ENCODE data around the gene LETMD1.
"Not testable (repeated sequence)": the region's sequence is repeated elsewhere in the genome, so short reads cannot be mapped to it uniquely, and the experiment has no call there.

Gene LETMD1

DNA sequence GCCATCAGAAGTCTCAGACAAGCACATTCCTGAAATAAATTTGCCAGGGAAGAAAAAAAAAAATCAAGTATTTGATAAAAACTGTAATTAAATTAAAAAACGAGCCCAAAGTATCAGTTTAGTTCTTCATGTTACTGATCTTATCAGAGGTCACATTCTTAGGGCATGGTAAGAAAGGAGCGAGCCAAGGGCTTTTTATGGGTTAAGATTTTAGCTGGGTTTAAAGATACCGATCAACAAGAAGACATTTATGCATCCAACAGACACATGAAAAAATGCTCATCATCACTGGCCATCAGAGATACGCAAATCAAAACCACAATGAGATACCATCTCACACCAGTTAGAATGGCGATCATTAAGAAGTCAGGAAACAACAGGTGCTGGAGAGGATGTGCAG lies 30.2 kb downstream of the LETMD1 start:
- H3K4me3 Mint-ChIP-seq, H3K9me3 Mint-ChIP-seq, H3K27me3 Mint-ChIP-seq, ATAC-seq, DNase-seq, H3K27ac Mint-ChIP-seq: not testable (repeated sequence)
- H3K36me3 Mint-ChIP-seq (ENCODE audit: low read depth) = peaks cover 11% of the 10 kb centered on the region
- peaks cover 31% of the 10 kb centered on the region for H3K4me1 Mint-ChIP-seq

DNA sequence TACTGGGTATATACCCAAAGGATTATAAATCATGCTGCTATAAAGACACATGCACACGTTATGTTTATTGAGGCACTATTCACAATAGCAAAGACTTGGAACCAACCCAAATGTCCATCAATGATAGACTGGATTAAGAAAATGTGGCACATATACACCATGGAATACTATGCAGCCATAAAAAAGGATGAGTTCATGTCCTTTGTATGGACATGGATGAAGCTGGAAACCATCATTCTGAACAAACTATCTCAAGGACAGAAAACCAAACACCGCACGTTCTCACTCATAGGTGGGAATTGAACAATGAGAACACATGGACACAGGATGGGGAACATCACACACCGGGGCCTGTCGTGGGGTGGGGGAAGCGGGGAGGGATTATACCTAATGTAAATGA lies 30.7 kb downstream of the LETMD1 start:
- not testable (repeated sequence) for DNase-seq; H3K4me3 Mint-ChIP-seq; H3K36me3 Mint-ChIP-seq (ENCODE audit: low read depth); H3K27me3 Mint-ChIP-seq; H3K9me3 Mint-ChIP-seq; H3K27ac Mint-ChIP-seq; ATAC-seq
- peaks cover 35% of the 10 kb centered on the region for H3K4me1 Mint-ChIP-seq

DNA sequence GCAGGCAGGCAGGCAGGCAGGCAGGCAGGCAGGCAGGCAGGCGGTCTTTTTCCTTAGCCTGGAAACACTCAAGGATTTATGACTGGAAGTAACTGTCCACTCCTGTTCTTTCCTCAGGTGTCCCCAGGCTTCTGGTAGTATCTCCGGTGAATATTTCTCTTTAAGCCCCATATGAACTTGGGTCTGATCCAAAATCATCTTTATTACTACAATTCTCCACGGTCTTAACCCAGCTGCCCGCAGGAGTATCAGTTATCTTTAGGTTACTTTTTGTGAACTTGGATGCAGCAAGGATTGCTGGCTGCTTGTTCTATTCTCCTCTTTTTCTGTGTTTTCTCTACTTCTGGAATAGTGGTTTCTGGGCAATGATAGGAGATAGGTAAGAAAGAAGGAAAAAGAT lies 32.0 kb downstream of the LETMD1 start:
- Mint-ChIP-seq H3K27ac (no peak overlapping the region), H3K9me3 (no peaks in the 10 kb centered on the region), H3K4me1 (peaks cover 35% of the 10 kb centered on the region), H3K36me3 (ENCODE audit: low read depth) (peaks cover 3% of the 10 kb centered on the region), H3K27me3 (no peaks in the 10 kb centered on the region), H3K4me3 (no peak overlapping the region)
- DNase-seq = no peak
- ATAC-seq = no peak

DNA sequence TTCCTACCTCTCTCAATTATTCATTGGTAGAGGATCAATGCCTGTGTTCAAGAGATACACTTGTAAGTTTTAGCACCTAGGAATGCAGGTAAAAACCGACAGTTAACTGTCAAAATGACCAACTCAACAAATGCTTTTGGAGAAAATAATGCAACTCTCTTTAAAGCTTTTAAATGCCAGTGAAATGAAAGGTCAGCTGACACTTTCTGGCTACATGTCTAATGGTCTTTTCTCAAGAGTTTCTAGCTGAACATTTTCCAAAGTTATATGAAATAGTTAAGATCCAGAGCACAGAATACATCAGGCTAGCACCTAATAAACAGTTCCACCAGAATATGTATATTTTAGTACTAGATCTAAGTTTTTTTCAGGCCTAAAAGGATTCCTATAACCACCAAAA lies 33.3 kb downstream of the LETMD1 start:
- H3K4me1 Mint-ChIP-seq = peaks cover 28% of the 10 kb centered on the region
- no peaks in the 10 kb centered on the region for H3K9me3 Mint-ChIP-seq
- ATAC-seq = no peak
- H3K4me3 Mint-ChIP-seq = peak overlapping the region; percentile 93
- no peaks in the 10 kb centered on the region for H3K27me3 Mint-ChIP-seq
- peaks cover 3% of the 10 kb centered on the region for H3K36me3 Mint-ChIP-seq (ENCODE audit: low read depth)
- no peak overlapping the region for H3K27ac Mint-ChIP-seq
- no peak for DNase-seq

DNA sequence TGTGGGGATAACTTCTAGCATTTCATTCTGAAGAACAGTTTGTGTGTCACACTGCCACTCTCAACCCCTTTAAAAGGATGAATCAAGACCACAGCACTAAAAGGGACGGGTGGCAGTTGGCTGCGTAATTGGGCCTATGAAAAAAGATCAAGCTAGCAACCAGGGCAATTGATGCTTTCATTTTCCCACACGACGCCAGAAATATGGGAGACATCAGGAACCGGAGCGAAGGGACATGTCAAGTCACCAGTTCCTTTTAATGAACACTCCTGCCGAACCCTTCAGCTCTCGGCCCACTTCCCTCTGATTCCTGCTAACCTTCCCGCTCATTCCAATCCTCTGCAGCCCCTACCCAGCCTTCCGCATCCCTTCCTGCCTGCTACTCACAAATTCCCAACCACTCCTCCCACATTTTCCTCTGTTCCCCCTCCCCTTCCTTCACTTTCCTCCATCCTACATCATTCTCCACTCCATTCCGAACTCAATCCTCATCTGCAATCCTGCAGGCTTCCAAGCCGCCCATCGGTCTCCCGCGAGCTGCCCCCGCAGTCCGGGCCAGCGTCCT lies 34.5 kb downstream of the LETMD1 start:
- DNase-seq (peak; percentile 27), ATAC-seq (peak; percentile 29)
- Mint-ChIP-seq H3K4me3 (peak overlapping the region; percentile 93), H3K36me3 (ENCODE audit: low read depth) (peaks cover 3% of the 10 kb centered on the region), H3K4me1 (peaks cover 29% of the 10 kb centered on the region), H3K27ac (peak overlapping the region; percentile 81), H3K9me3 (no peaks in the 10 kb centered on the region), H3K27me3 (no peaks in the 10 kb centered on the region)

DNA sequence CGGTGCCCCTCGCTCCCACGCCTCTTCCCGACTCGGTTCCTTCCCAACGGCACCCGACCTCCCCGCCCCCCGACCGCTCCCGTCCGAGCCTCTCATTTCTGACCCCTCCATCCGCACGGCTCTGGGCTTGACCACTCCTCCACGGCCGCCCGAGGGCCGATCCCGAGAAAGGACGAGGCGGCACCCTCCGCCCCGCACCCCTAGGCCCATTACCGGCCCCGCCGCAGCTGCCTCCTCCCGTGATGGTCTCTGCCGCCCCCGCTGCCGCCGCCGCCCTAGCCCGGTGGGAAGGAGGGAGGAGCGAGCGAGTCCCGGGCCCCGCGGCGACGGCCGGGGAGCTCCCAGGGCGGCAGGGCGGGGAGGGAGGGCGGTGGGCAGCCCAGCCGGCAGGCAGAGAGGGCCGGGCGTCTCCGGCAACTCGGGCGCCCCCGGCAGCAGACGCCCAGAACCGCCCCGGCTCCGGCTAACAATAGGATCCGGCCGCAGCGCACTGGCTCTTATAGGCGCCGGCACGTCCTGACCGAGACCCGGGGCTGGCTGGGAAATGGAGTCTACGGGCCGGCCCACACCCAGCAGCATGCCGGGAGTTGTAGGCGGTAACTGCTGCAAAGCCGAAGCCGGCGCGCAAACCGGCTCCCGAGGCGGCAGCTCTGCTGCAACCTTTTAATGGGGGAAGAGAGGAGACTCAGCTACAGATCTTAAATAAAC lies 35.2 kb downstream of the LETMD1 start, which contains the start of gene CSRNP2:
Gene CSRNP2 (minus strand): TSS at position 471 of the 708 bp plus-strand sequence. CDS start 7,035 bp downstream, outside the sequence.
- Mint-ChIP-seq H3K36me3 (ENCODE audit: low read depth) (peaks cover 3% of the 10 kb centered on the region), H3K4me1 (peaks cover 34% of the 10 kb centered on the region), H3K4me3 (peak within 1 kb of the TSS; percentile 93), H3K27ac (peak within 1 kb of the TSS; percentile 81), H3K27me3 (no peaks in the 10 kb centered on the region), H3K9me3 (no peaks in the 10 kb centered on the region)
- ATAC-seq (peak; percentile 99), DNase-seq (peak; percentile 94)

DNA sequence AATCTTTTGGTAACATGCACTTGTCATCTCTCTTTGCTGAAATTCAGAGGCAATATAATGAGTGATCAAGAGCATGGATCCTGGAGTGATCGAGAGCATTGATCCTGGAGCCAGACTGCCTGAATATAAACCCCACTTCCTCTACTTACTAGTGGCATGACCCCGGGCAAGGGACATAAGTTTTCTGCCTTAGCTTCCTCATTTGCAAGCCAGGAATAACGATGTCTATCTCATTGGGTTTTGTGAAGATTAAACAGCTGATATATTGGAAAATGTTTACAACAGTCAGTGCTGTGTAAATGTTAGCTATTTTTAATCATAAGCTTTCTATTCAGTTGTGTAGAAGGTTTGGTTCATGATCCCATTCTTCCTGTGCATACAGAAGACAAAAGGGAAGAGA lies 37.6 kb downstream of the LETMD1 start:
- no peak overlapping the region for H3K27ac Mint-ChIP-seq
- H3K9me3 Mint-ChIP-seq = no peaks in the 10 kb centered on the region
- no peaks in the 10 kb centered on the region for H3K36me3 Mint-ChIP-seq (ENCODE audit: low read depth)
- no peaks in the 10 kb centered on the region for H3K27me3 Mint-ChIP-seq
- H3K4me3 Mint-ChIP-seq = no peak overlapping the region
- ATAC-seq (no peak), DNase-seq (no peak)
- peaks cover 35% of the 10 kb centered on the region for H3K4me1 Mint-ChIP-seq

DNA sequence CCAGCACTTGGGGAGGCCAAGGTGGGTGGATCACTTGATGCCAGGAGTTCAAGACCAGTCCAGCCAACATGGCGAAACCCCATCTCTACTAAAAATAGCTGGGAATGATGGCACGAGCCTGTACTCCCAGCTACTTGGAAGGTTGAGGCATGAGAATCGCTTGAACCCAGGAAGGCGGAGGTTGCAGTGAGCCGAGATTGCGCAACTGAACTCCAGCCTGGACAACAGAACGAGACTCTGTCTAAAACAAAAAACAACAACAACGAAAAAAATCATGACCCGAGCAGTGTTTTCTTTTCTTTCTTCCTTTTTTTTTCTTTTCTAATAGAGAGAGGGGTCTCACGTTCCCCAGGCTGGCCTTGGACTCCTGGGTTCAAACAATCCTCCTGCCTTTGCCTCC lies 38.8 kb downstream of the LETMD1 start:
- DNase-seq (no peak), ATAC-seq (no peak)
- H3K36me3 Mint-ChIP-seq (ENCODE audit: low read depth) = no peaks in the 10 kb centered on the region
- H3K4me3 Mint-ChIP-seq = no peak overlapping the region
- peaks cover 27% of the 10 kb centered on the region for H3K4me1 Mint-ChIP-seq
- no peaks in the 10 kb centered on the region for H3K27me3 Mint-ChIP-seq
- no peak overlapping the region for H3K27ac Mint-ChIP-seq
- H3K9me3 Mint-ChIP-seq = no peaks in the 10 kb centered on the region

DNA sequence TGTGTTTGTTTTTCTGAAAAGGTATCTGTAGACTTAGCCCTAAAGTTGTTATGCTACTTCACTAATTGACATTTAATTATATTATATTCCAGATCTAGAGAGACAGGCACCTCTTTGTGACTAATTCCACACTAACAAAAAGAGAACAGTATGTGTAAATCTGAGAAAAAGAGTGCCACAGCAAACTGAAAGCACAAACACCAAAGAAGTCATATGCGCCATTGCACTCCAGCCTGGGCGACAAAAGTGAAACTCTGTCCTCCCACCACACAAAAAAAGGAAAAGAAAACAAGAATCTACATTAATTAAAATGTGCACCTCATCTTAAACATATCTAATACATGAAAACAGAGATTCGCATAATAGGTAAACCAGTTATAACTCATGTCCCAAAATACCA lies 39.7 kb downstream of the LETMD1 start:
- peak overlapping the region; percentile 30 for H3K4me3 Mint-ChIP-seq
- ATAC-seq (no peak), DNase-seq (peak; percentile 14)
- H3K4me1 Mint-ChIP-seq = peaks cover 18% of the 10 kb centered on the region
- H3K27me3 Mint-ChIP-seq = no peaks in the 10 kb centered on the region
- H3K36me3 Mint-ChIP-seq (ENCODE audit: low read depth) = no peaks in the 10 kb centered on the region
- peak overlapping the region; percentile 68 for H3K27ac Mint-ChIP-seq
- H3K9me3 Mint-ChIP-seq = no peaks in the 10 kb centered on the region

DNA sequence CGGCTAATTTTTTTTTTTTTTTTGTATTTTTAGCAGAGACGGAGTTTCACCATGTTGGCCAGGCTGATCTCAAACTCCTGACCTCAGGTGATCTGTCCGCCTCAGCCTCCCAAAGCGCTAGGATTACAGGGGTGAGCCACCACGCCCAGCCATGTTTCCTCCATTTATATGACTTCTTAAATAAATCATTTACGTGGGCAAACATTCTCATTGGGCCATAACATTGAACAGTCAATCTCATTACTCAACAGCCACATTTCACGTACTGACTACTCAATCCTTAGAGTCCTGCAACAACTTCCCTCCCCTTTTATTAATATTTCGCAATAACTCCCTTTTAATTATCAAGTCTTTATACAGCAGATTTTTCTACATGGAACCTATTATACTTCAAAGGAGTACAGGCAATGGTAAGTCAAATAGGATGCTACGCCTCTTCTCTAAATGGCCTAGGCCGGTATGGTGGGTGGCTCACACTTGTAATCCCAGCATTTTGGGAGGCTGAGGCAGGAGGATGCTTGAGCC lies 42.6 kb downstream of the LETMD1 start:
- no peak overlapping the region for H3K4me3 Mint-ChIP-seq
- H3K27me3 Mint-ChIP-seq = no peaks in the 10 kb centered on the region
- H3K27ac Mint-ChIP-seq = no peak overlapping the region
- H3K36me3 Mint-ChIP-seq (ENCODE audit: low read depth) = peaks cover 8% of the 10 kb centered on the region
- H3K4me1 Mint-ChIP-seq = peaks cover 12% of the 10 kb centered on the region
- H3K9me3 Mint-ChIP-seq = no peaks in the 10 kb centered on the region
- DNase-seq (no peak), ATAC-seq (no peak)

DNA sequence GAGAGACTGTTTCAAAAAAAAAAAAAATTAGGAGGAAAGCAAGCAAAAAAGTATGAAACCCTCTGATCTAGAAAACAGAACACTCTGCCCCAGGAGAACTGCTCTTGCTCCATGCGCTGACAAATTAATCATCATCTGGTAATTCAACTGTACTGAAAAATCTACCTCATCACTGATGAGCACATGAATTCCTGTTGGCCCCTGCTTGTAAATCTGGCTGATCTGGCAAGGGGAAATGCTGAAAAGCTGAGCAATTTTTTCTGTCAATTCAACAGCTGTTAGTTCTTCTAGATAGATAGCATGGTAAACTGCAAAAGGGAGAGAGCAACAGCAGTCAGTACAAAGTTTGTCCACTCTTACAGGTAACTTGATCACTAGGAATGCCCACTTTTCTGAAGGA lies 50.5 kb downstream of the LETMD1 start:
- H3K36me3 Mint-ChIP-seq (ENCODE audit: low read depth) = peaks cover 32% of the 10 kb centered on the region
- no peak overlapping the region for H3K27ac Mint-ChIP-seq

DNA sequence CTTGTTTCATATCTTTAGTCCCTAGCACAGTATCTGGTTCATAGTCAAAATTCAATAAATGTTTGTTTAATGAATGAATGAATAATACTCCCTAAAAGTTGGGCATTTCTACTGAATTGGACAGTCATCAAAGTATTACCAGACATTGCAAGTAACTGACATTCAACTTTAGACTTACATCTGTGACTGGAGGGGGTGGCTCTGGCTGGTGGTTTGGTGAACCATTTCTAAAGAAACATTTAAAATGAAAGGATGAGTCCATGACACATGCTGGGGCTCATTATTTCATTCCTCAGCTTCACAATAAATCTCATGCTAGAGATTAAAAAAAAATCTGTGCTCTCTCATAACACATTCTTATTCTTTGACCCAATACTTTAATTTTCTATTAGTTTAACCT lies 55.9 kb downstream of the LETMD1 start:
- peaks cover 30% of the 10 kb centered on the region for H3K36me3 Mint-ChIP-seq (ENCODE audit: low read depth)
- peak; percentile 46 for ATAC-seq

More for the DNA sequence above, 50.5 kb downstream of the LETMD1 start:
- ATAC-seq = no peak
- H3K4me3 Mint-ChIP-seq = no peak overlapping the region
- no peaks in the 10 kb centered on the region for H3K27me3 Mint-ChIP-seq
- no peaks in the 10 kb centered on the region for H3K9me3 Mint-ChIP-seq
- H3K4me1 Mint-ChIP-seq = no peaks in the 10 kb centered on the region
- DNase-seq = no peak

DNA sequence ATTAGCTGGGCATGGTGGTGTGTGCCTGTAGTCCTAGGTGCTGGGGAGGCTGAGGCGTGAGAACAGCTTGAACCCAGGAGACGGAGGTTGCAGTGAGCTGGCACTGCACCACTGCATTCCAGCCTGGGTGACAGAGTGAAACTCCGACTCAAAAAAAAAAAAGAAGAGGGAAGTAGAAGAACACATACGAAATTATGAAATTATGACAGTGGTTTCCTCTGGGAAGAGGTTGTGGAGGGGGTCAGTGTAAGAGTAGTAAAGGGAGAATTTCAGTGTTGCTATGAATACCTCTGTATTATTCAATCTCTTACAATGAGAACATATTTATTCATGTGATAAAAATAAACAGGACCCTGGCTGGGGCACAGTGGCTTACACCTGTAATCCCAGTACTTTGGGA lies 60.0 kb downstream of the LETMD1 start:
- peaks cover 5% of the 10 kb centered on the region for H3K4me1 Mint-ChIP-seq
- no peak overlapping the region for H3K4me3 Mint-ChIP-seq
- no peak overlapping the region for H3K27ac Mint-ChIP-seq
- H3K9me3 Mint-ChIP-seq = no peaks in the 10 kb centered on the region
- ATAC-seq (no peak), DNase-seq (no peak)
- no peaks in the 10 kb centered on the region for H3K27me3 Mint-ChIP-seq
- peaks cover 33% of the 10 kb centered on the region for H3K36me3 Mint-ChIP-seq (ENCODE audit: low read depth)

More for the DNA sequence above, 55.9 kb downstream of the LETMD1 start:
- no peak overlapping the region for H3K4me3 Mint-ChIP-seq
- H3K27me3 Mint-ChIP-seq = no peaks in the 10 kb centered on the region
- DNase-seq = no peak
- peaks cover 5% of the 10 kb centered on the region for H3K4me1 Mint-ChIP-seq
- H3K27ac Mint-ChIP-seq = peak overlapping the region; percentile 2
- no peaks in the 10 kb centered on the region for H3K9me3 Mint-ChIP-seq

Measured in activated naive CD8-positive, alpha-beta T cell treated with anti-CD3 and anti-CD28 coated beads, Interleukin-2, amount 50 U/mL, for 24 hours (primary cell).